ENCODE results near the gene CRYBA2.

Gene CRYBA2

DNA sequence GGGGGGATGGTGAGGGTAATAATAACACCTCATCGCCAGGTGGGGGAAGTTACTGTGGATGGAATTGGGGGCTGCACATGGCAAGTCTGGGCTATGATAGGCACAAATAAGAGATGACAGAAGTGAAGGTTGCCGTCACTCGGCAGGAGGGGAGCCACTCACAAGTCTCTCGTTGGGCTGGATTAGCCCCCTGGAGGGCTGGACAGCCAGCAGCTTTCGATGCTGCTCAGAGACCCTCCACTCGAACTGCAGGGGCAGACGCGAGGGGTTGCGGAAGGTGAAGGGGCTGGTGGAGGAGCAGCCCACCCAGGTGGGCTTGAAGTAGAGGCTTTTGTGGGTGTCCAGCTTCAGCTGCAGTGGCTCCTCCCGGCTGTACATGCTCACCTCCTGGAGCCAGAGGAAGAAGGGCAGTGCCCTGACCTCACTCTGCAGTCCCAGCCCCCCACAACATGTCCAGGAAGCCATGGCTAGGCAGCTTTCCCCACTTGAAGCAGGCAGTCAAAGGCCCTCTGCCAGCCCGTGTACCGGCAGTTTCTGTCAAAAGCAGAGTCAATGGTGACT, 29.9 kb upstream of the CRYBA2 start:
- no peak for DNase-seq (ENCODE audit: low spot score)

DNA sequence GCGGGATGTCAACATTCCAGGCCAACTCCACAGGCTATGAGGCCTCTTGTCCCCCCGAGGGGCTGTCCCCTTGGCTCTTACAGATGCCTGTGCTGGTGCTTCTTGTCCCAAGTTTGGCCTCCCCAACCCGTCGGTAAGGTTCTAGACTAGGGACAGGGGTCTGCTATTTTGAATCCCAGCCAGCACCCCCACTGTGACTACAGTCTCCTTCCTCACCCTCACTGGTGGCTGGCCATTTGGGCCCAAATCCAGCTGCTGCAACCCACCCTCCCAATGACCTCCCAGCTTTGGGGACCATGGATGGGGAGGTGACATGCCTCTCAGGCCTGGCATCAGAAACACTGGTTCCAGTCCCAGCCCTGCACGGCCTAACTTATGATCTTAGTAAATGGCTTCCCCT, 29.4 kb upstream of the CRYBA2 start:
- DNase-seq (ENCODE audit: low spot score), result no peak

DNA sequence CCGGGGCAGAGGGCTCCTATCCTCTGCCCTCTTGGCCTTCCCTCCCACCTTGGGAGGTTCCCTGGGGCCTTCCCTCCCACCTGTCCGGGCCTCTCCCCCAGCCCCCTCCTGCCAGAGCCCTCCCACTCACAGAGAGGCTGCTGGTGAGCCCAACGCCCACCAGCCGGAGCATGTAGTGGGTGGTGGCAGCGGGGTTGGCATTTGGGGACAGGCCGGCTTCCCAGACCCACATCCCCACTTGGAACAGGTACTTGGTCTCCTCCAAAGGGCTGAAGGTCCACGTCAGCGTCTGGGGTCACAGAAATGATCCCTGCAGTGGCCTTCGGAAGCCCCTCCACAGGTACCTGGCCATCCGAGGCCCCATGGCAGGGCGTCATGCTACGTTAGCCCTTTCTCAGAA, 28.8 kb upstream of the CRYBA2 start:
- DNase-seq (ENCODE audit: low spot score), result no peak

DNA sequence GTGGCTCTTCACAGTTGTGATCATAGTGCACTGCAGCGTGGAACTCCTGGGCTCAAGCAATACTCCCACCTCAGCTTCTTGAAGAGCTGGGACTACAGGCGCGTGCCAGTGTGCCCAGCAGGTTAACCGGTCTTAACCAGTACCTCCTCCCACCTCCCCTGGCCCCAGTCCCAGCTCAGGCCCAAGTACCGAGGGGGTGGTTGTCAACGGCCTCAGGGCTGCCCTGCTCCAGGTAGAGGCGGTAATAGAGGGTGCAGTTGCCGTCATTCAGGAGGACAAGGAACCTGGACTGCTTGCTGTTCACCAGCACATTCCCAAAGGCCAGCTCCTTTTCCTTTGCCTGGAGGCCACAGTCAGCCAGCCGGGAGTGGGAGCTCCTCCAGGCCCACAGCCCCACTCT, 28.4 kb upstream of the CRYBA2 start:
- no peak for DNase-seq (ENCODE audit: low spot score)

DNA sequence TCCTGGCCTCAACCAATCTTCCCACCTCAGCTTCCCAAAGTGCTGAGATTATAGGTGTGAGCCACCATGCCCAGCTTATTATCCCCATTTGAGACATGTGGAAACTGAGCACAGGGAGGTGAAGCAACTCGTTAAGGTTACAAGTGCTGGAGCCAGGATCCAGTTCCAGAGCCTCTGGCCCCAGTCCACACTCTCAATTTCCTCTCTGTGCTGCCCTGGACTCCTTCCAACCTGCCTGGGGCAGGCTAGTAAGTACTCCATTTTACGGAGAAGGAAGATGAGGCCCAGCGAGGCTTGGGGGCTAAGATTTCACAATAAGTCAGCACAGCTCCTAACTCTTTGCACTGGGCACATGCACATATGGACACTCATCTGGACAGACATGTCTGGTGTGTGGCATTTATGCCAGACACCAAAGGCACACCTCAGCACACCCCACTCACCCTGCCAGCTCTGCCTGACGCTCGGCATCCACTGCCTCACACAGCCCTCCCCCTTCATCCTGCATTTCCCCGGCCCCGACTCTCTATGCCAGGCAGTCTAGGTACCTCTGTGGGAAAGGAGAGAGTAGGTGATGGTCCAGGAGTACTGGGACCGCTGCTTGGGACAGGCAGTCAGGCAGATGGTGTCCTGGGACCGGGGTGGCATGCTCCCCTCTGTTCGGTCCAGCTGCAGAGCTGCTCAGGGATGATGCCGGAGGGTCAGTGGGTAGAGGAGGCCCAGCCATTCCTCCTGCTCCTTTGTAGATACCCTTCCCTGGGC, 27.6 kb upstream of the CRYBA2 start:
- no peak for DNase-seq (ENCODE audit: low spot score)

DNA sequence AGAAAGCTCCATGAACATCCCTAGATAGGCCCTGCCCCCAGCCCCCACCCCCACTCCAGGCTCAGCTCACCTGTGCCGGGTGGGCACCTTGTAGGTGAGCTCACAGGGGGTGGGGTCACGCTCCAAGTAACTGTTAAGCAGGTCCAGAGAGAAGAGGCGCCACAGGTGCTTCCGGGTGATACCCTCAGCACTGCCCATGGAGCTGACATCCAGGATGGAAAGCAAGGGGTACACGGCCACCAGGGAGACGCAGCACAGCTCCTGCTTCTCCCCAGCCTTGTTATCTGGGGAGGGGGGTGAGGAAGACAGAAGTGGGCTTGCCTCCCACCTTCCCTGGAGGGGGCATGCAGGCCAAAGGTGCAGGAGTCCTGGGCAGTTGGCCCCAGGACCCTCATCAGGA, 26.2 kb upstream of the CRYBA2 start:
- DNase-seq (ENCODE audit: low spot score), result no peak

DNA sequence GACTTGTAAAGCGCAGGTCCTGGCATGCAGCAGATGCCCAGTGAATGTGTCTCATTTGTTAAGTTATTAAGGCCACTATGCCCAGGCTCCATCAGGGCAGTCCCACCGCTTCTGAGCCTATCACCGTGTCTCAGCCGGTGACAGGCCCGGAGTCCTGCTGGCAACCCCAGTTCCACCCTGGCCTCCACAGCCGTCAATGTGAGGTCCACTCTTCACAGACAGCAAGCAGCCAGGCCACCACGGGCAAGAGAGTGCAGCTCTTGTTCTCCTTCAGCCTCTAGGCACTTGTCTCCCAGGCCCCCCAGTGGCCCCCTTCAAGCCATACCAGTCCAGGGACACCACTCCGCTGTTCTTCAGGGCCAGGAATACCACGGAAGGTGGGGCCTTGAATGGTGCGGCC, 25.5 kb upstream of the CRYBA2 start:
- no peak for DNase-seq (ENCODE audit: low spot score)

- DNase-seq (ENCODE audit: low spot score), result no peak
These were observed 25.1 kb upstream of the CRYBA2 start for GRCh38 chr2:219018286-219018685.

- DNase-seq (ENCODE audit: low spot score), result peak; percentile 75
These were observed 24.1 kb upstream of the CRYBA2 start for GRCh38 chr2:219017201-219017931.

DNA sequence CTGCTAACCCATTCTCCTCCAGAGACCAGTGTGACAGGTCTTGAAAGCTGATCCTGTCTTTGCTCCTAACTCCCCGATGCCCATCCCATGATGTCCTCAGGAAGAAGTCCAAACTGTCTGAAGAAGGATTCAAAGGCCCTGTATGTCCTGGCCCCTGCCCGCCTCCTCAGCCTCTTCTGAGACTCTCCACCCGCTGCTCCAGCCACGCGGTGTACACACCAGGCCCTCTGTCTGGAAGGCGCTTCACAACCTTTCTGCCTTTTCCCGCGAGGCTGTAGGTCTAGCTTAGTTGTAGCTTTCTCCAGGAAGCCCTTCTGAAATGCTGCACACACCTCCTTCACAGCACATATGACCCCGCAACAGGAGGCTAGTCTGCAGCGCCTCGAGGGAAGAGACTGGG, 23.5 kb upstream of the CRYBA2 start:
- no peak for DNase-seq (ENCODE audit: low spot score)

DNA sequence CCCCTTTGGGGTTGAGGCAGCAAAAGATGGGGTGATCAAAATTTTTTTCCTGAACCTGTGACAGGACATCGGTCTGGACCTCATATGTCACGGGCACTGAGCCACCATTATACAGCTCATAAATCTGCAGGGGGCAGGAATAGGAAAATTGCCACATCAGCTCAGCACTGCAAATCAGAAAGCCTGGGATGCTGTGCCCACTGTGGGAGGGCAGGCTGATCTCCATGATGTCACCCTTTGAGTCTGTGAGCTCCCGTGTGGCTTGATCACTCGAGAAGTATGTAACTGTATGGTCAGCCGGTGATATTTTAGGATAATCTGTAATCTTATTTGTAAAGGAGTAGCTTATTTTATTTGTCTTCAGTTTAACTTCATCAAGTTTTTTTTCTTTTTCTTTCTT, 17.7 kb upstream of the CRYBA2 start:
- no peak for DNase-seq (ENCODE audit: low spot score)

DNA sequence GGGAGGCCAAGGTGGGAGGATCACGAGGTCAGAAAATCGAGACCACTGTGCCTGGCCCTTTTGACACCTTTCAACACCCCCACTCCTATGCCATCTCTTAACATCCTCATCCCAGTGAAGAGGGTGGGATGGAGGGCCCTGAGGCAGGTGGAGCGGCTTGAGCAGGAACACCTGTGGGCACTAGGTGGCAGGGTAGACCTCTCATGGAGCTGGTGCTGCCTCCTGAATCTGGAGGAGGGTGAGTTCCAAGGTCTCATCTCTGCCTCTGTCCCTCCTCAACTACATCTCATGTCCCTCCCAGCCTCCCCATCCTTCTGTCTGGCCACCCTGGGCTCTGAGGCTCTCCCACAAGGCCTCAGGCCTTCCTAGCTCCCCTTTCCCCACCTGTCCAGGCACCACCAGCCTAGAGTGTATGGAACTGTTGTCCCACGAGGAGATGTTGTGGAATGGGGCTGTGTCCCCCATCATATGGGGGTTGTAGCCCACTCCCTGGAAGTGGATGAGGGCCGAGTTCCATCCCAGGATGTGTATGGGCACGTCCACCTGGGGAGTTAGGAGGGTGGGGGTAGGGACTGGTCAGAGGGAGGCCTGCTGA, 17.0 kb upstream of the CRYBA2 start:
- DNase-seq (ENCODE audit: low spot score), result no peak

GRCh38 chr2:219009294-219009693, 16.1 kb upstream of the CRYBA2 start:
- no peak for DNase-seq (ENCODE audit: low spot score)

DNA sequence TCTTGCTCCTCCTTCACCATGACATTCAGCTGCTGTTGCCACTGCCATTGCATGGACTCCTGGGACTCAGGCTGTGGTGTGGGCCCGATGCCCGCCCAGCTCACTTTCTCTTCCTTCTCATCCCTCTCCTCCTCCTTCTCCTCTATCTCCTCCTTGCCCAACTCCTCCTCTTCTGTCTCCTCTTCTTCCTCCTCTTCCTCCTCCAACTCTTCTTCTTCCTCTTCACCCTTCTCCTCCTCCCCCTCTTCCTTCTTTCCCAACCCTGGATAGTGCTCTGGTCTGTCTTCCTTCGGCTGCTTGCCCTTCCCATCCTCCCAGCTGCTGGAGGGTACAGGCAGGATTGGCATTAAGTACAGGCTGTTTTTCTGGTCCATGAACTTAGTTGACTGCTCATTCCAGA, 10.8 kb upstream of the CRYBA2 start:
- no peak for DNase-seq (ENCODE audit: low spot score)

GRCh38 chr2:219003267-219003634, 10.0 kb upstream of the CRYBA2 start:
- DNase-seq (ENCODE audit: low spot score), result no peak

DNA sequence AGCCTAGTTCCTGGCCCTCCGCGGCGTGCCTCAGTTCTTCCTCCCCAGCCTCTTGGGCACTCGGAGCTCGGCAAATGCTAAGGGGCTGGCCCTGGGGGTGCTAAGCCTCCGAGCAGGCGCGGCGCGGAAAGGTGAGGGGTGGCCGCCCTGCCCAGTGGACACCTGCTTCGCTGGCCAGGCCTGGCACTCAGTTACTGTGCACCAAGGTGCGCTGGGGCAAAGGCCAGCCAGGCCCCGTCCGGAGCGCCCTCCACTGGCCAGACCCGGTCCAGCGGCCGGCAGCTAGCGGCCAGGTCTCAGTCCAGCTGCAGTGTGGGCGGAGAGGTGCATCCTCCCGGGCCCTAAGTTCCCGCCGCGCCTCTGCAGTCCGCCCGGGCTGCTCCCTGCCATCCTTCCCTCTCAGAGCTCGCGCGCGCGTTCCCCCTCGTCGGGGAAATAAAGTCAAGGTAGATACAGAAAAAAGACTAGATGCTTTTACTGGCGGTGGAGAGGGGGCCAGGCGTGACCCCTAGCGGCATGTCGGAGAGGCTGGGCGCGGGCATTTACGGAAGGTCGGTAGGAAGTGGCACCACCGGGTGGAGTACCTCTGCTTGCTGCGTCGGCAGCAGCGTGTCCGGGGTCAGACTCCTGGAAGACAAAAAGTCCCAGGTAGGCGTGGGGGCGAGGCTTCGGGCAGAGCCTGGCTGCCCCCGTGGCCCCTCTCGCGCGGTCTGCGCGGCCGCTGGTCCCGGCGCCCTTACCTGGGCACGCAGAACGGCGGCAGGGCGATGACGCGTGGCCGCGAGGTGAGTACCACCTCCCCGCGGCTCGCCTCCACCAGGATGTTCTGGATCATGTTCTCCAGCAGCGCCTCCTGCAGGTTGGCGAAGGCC, 9.4 kb upstream of the CRYBA2 start:
- no peak for DNase-seq (ENCODE audit: low spot score)

- no peak for DNase-seq (ENCODE audit: low spot score)
These were observed 8.6 kb upstream of the CRYBA2 start for GRCh38 chr2:219001577-219002394.

GRCh38 chr2:219001100-219001576, 7.9 kb upstream of the CRYBA2 start:
- no peak for DNase-seq (ENCODE audit: low spot score)

- DNase-seq (ENCODE audit: low spot score), result no peak
These were observed 7.3 kb upstream of the CRYBA2 start for GRCh38 chr2:219000569-219000960.

DNA sequence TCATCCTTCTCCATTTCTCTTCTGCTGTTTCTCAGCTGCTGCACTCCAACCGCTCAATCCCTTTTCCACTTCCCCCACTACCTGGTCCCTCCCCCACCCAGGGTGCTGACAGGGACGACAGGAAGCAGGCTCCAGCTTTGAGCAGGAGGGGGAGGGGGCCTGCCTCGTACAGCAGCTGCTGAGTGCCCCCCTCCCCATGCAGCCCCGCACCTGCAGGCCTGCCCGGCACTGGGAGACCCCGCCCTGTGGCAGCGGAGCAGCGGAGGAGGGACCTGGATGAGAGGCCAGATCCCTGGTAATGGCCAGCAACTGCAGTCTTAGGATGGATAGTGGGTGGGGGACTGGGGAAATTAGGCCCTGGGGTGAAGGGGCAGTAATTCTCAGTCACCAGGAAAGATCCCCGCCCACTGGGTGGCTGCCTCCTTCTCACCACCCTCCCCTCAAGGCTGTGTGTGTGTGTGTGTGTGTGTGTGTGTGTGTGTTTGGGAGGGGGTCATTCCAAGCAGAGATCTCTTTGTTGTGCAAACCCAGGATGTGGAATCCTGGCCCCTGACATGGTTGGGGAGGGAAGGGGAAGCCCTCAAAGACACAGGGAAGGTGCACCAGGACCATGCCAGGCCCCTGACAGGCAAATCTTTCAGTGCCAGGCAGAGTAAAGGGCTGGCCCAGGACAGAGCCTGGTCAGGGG, 6.8 kb upstream of the CRYBA2 start:
- DNase-seq (ENCODE audit: low spot score), result no peak
